NCI-H82 (cell line): ENCODE data around the gene GOLGA6C.
"Not testable (repeated sequence)": the region's sequence is repeated elsewhere in the genome, so short reads cannot be mapped to it uniquely, and the experiment has no call there.

Source experiments
- DNase-seq: peaks from one replicate; lab custom pipeline; 2025; lab: John Stamatoyannopoulos, UW

Gene GOLGA6C, protein sequence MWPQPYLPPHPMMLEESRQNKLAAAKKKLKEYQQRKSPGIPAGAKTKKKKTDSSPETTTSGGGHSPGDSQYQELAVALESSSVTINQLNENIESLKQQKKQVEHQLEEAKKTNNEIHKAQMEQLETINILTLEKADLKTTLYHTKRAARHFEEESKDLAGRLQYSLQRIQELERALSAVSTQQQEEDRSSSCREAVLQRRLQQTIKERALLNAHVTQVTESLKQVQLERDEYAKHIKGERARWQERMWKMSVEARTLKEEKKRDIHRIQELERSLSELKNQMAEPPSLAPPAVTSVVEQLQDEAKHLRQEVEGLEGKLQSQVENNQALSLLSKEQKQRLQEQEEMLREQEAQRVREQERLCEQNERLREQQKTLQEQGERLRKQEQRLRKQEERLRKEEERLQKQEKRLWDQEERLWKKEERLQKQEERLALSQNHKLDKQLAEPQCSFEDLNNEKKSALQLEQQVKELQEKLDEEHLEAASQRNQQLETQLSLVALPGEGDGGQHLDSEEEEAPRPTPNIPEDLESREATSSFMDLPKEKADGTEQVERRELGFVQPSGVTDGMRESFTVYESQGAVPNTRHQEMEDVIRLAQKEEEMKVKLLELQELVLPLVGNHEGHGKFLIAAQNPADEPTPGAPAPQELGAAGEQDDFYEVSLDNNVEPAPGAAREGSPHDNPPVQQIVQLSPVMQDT

DNA sequence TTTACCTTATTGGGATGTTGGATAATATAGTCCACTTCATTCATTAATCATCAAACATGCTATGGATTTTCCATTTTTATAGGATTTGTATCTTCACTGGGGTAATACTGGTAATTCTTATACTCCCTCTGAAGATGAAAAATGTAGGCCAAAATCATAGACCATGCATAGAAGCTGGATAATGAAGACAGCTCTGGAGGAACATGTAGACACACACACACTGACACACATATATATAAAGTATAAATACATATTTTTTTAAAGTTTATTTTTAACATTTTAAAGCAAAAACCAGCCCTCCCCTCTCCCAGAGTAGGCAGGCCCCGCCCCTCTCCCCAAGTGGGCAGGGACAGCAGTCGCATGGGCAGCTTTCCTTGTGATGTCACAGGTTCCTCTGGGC is at the start of gene GOLGA6C:
Gene GOLGA6C, plus strand, starts transcription at position 301 of the 400 bp plus-strand sequence. CDS start 265 bp downstream, outside the sequence.
- DNase-seq, result not testable (repeated sequence)

DNA sequence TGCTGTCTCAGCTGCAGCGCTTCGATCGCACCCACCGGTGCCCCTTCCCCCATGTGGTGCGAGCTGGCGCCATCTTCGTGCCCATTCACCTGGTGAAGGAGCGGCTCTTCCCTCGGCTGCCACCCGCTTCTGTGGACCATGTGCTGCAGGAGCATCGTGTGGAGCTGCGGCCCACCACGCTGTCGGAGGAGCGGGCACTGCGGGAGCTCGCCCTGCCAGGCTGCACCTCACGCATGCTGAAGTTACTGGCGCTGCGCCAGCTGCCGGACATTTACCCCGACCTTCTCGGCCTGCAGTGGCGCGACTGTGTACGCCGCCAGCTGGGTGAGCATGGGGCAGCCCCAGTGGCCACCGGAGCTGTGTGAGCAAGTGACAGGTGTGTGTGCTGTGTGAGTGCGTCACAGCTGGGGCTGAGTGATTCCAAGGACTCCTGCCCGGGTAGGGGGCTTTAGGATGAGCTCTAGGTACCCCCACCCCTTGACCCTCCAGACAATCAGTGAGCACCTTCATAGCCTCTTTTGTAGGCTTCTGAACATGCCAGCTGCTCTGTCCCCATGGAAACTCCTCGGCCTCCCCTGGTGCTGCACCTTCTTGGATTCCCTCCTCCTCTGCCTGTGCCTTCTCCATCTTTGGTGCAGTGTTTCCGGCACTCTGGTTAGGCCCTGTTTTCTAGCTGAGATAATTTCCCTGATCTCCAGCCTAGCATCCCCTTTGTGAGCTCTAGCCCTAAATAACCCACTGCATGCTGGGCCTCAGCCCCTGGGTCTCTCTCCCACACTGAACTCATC is 49.4 kb upstream of the GOLGA6C start:
- DNase-seq, result no peak

DNA sequence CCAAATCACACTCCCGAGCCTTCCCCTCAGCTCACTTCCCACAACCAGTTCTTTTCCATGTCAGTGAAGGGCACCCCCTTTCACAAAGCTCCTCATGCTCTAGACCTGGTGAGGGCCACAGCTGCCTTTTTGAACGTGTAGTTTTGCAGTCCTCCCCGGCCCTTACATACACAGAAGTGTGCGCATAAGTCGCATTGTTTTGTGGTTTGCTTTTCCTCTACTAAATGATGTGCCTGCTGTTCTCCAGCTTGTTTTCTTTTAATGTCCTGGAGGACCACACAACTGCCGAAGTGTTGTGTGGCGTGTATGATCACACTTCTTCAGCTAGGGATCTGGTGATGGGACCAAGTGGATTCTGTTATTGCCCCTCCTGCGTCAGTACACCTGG is 48.9 kb upstream of the GOLGA6C start:
- no peak for DNase-seq

DNA sequence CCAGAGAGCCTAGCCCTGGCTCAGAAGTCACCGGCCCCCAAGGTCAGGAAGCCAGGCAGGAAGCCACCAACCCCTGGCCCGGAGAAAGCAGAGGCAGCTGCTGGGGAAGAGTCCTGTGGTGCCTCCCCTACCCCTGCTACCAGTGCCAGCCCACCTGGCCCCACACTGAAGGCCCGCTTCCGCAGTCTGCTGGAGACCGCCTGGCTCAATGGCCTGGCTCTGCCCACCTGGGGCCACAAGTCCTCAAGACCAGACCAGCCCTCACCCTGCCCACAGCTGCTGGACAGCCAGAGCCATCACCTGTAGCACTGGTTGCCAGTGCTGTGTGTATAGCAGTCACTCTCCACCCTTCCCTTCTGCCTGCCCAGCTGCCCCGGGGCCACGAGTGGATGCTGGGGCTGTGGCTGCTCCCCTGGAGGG is 47.3 kb upstream of the GOLGA6C start:
- no peak for DNase-seq

DNA sequence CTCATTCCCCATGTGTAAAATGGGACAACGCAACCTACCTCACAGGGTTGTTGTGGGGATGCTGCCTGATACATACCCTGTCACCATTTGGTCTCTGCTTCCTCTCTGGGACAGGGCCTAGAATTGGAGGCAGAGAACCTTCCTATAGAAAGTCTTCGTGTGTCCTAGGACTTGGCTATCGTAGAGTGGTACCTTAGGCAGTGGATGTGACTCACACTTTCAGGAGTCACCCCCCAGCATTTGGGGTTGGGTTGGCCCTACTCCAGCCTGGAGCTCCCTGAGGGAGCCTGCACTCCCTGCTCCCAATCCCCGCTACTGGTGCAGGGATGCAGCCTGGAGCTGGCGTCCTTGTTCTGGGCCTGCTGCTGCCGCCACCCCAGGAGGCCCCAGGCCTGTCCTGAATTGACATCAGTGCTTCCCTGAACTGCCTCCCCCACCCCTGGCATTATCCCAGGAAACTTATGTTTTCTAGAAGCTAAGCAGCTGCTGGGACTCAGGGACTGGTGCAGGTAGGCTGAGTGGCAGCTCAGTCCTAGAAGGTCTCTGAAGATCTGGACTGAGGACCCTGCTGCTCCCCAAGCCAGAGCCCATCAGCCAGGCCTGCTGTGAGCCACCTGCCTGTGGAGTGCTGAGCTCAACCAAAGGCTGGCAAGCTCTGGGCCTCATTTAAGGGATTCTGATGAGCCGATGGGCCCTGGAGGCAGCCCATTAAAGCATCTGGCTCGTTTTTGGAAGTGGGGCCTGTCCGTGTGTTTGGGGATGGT is 46.5 kb upstream of the GOLGA6C start:
- DNase-seq, result no peak

DNA sequence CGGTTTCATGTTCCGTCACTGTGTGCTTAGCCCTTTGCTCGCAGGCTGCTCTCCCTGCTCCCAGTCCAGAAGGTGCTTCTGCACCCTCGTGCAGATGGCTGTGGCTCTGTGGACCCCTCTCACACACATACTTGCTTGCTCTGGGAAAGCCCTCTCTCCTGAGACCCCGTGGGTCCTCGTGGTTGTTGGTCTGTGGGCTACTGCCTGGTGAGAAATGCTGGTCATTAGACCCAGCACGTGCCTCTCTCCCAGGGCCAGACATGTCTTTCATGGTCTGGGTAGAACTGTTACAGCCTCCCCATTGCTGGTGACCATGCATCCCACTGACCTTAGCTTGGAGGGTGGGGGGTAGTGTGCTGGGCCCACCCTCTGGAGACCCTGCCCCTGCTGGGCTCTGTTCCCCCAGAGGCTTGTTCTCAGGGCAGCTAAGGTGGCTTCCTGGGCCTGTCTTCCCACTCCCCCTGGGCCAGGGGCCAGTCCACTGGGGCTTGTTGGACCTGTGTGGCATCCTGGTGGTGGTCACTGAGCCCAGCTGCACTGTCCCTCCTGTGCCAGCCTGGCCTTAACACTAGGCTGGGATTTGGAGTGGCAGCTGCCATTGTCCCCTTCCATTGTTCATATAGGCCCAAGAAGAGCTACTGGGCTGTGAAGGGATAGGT is 45.8 kb upstream of the GOLGA6C start:
- DNase-seq, result no peak

DNA sequence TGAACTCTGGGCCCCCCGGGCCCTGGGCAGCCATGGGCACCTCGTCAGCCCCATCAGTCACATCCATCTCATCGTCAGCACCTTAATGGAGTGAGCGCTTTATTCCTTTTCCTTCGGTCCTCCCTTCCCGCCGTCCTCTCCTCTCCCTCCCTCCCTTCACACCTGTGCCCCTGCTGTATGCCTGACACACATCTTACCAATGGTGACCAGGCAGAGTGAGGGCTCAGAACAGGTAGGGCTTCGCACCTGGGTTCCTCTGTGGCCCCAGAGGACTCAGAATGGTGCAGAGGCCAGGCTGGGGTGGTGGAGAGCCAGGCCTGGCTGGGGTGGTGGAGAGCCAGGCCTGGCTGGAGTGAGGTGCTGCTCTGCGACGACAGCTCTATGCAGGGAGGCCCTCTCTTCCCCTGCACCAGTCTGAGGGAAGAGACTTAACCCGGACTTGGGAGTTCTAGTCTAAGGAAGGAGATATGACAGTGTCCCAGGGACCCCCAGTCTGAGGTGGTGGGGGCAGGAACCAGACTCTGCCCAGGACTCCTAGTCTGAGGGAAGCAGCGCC is 44.8 kb upstream of the GOLGA6C start:
- DNase-seq, result no peak

DNA sequence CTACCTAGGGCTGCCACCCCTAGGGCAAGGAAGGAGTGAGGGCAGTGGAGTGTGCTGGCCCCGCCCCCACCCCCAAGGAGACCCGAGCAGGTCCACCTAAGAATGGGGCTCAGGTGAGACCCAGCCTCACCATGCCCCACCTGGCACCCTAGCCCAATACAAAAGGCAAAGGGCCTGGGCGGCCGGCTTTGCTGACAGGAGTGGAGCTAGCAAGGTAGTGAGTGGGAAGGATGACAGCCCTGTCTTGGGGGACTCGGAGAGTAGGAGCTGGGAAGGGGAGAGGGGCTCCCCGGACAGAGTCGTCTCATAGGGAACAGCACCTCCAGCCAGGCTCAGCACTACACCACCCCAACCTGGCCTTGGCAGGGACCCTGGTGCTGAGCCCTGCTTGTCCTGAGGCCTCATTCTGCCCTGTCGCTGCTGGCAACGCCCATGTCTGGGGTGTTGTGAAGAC is 44.3 kb upstream of the GOLGA6C start:
- DNase-seq, result peak; percentile 33

DNA sequence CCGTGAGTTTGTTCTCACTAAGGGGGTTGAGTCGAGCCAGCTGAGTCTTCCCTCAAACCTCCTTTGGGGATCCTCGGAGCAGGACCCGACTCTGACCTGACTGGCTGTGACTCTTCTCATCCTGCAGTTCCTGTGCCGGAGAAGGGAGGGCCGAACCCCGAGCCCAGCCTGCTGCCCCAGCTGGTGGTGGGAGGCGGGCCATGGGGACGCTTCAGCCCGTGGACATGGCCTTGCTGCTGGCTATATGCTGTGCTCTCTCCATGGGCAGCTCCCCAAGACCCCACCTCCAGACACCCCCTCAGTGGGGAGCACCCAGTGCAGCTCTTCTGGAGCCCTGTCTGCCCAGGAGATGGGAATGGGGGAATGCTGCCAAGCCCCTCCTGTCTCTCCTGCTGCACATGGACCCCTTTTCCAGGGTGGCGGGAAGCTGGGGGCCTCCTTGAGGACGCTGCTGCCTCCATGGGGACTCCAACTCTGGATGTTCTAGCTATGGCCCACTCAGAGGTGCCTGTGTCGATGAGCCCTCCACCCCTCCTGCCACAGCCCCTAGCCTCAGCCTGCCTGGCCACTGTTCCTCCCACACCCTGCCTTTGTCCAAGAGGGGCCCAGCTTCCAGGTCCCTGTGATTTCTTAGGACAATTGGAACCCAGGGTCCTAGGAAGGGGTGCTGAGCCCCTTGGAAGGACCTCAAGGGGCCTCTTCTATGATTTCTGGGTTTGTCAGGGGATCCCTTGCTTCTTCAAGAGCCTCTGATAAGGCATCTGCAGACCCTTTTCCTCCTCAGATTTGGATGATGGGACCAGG is 43.6 kb upstream of the GOLGA6C start:
- peak; percentile 33 for DNase-seq

DNA sequence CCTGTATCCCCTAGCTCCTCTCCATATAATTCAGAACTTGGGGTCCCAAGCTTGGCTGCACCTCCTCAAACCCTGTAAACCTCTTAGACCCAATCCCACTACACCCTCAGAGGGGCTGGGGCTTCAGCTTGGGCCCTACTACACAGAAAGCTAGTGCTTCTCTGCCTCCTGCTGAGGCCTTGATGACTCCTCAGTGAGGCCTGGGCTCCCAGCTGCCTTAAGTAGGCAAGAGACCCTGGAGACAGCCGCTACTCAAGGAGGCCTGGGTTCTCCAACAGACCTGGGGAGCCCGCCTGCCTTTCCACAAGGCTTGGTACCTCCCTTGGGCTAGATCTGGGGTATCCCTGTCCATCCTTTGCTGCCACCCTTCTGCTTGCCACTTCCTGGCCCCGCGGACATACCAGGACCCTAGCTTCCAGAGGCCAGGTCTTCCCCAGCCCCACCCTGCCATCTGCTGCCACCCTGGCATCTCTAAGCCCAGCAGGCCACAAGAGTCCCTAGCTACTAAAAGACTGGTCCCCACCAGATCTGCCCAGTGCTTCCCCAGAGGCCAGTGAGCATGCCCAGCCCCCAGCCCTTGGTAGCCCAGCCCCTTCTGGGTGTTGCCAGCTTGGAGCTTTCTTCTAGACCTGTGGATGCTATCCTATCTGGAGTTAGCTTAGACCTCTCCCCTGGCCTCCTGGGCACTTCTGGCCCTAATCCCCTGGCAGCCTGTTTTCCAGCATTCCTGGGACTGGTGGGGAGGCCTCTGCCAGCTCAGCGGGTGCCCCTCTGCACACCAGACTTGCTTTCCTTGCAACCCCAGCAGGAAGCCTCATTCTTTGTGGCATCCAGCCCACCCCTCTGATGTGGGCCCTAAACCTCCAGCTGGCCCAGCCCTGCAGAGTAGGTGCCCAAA is 42.8 kb upstream of the GOLGA6C start:
- peak; percentile 57 for DNase-seq

DNA sequence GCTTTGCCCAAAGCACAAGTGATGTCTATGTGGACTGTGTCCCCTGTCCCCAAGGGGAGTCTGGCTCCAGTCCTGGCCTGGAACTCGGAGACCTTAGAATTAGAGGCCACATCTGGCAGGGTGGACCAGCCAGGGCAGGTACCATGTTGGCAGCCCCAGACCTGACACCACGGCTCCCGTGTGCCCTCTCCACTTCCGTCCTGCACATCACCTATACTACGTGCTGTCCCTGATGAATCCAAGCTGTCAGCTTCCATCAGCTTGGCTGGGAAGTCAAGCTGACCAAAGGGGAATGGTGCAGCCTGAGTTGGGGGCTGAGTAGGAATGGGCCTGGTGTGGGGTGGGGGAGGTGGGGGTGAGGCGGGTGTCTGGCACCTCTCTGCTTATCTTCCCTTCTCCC is 41.1 kb upstream of the GOLGA6C start:
- DNase-seq, result no peak

DNA sequence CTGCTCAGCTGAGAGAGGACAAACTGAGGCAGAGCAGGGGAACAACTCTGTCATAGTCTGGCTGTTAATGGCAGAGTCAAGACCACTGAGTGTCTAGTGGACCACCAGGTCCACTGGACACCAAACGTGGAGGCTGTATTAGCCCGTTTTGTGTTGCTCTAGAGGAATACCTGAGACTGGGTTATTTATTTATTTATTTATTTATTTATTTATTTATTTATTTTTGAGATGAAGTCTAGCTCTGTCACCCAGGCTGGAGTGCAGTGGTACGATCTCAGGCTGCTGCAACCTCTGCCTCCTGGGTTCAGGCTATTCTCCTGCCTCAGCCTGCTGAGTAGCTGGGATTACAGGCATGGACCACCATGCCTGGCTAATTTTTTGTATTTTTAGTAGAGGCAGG is 40.6 kb upstream of the GOLGA6C start:
- DNase-seq, result not testable (repeated sequence)

DNA sequence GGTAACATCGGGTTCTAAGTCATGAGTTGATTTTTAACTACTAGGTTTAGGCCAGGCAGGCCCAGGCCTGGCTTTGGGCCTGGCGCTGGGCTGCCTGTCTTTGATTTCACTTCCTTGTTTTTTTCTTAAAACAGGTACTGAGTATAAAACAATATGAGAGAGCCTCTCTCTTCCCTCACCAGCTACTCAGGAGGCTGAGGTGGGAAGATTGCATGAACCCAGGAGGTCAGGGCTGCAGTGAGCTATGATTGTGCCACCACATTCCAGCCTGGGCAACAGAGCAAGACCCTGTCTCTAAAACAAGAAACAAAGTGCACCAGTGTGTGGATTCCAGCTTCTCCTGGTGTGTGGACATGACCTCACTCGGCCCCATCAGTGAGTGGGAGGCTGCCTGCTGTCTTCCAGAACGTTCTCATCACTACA is 38.6 kb upstream of the GOLGA6C start:
- not testable (repeated sequence) for DNase-seq

DNA sequence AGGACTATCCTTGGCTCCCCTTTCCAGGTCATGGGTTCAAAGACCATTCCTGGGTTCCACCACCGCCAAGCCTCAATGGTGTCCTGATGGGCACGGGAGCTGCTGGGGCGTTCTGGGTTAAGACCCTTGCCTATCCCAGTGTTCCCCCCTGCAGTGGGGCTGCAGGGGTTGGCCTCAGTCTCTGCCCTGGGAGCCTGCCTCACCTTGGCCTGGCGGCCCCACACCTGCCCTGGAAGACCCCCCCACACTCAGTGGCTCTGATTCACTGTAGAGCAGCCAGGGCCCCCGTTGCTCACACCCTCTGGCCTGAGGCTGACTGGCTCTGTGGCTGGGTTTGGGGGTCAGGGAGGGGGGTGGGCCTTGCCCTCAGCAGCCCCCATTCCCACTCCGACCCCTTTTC is 34.4 kb upstream of the GOLGA6C start:
- DNase-seq, result no peak

DNA sequence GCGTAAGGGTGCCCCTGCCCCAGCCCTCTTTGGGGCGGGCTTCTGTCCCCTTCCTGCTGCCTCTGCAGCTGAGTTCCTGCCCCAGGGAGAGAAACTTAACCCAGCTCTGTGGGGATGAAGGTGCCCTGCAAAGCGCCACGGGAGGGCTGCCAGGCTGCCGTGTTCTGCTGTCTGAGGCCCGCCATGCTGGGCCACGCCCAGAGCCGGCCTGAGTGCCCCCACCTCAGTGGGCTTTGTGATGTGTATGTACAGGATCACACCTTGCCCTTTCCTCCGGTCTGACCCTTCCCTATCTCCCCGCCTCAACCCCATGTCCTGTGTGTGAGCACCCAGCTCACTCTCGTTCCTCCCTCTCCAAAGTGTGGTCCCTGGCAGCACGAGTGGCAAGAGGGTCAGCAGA is 33.9 kb upstream of the GOLGA6C start:
- no peak for DNase-seq

DNA sequence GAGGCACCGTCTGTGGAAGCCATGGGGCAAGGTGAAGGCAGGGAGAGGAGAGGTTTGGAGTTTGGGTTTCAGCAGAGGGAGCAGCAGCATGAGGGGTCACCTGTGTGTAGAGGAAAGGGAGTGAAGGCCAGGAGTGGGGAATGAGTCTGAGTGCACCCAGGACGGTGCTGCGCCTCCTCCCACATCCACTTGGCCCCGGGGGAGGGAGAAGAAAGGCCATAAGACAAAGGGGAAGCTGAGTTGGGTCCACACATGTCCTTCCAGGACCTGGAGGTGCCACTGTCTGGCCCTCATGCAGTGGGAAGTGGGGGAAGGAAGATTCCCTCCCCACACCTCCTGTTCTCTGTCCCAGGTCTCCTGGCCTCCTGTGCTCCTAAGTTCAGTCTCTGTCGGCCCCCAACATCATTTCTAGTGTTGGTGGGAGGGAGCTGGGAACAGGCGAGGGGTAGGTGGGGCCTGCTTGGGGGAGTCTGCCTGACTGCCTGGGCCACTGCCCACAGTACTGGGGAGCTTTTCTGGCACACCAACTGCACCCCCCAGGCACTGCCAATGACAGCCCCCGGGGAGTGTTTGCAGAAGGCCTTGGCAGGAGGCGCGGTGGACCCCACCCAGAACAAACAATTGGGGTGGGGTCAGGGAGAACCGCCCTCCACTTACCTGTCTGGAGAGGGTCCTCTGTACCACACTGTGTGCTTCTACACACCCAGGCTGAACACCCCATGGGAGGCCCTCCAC is 32.9 kb upstream of the GOLGA6C start:
- not testable (repeated sequence) for DNase-seq

DNA sequence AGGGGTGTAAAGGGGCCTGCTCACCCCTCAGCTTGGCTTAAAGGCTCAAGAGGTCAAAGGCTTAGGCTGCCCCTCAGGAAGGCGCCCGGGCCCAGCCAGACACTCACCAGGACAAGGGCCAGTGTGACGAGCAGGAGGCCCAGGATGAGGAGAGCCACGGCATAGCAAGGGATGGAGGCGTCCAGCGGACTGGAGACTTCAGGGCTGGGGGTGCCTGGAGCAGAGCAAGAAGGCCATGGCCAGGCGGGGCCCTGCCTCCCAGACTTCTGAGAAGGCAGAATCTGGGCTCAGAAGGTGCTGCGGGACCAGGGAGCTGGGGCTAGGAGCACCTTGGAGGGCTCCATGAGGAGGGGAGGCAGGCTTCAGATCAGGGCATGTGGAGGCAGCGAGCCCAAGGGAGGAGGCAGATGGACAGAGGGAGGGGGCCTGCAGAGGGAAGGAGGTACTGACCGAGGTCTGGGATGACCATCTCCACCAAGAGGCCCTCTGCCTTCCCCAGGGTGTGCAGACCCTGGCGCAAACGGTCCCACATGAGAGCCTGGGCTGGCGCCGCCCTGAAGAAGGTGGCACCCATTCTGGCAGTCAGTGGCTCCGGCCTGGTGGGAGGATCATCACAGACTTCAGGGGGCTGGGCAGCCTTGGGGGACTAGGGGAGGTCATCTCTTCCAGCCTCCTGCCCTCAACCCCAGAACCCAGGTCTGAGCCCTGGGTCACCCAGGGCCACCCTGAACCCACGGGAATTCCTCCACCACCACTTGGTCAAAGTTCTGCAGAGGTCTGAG is 32.0 kb upstream of the GOLGA6C start:
- no peak for DNase-seq
